Astrocyte (in vitro differentiated cells and primary cell): Measurements from ENCODE around the gene PSME1.

Experiments used
- EZH2 ChIP-seq: IDR thresholded peaks from 2 replicates; pipeline ENCODE4 v1.6.1; 2012; ENCODE audit warnings: mild to moderate bottlenecking, low read length, inconsistent platforms; ENCODE audit not compliant: insufficient read depth
- TF ChIP-seq, protein P1 (sequence below): IDR thresholded peaks from 2 replicates; pipeline ENCODE4 v1.5.1; 2011; ENCODE audit warnings: low read depth, mild to moderate bottlenecking, inconsistent platforms, low read length, moderate library complexity; ENCODE audit not compliant: insufficient read depth

DNA sequence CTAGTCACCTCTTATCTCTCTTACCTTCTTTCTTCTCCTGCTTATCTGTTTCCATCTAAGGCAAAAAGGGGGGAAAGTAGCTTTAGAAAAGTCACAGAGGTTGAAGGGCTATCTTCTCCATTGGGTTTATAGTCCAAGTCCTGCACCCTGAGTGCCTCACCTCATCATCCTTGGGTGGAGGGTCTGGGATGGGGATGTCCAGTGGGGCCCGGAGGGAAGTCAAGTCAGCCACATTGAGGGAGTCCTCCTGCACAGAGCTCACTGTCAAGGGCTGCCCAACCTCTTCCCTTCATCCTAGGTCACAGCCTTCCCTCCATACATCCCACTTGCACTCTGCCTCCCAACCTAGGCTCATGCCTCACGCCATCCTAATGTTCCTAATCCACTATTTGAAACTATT is 9.2 kb downstream of the PSME1 start:
- TF ChIP-seq, protein P1, sequence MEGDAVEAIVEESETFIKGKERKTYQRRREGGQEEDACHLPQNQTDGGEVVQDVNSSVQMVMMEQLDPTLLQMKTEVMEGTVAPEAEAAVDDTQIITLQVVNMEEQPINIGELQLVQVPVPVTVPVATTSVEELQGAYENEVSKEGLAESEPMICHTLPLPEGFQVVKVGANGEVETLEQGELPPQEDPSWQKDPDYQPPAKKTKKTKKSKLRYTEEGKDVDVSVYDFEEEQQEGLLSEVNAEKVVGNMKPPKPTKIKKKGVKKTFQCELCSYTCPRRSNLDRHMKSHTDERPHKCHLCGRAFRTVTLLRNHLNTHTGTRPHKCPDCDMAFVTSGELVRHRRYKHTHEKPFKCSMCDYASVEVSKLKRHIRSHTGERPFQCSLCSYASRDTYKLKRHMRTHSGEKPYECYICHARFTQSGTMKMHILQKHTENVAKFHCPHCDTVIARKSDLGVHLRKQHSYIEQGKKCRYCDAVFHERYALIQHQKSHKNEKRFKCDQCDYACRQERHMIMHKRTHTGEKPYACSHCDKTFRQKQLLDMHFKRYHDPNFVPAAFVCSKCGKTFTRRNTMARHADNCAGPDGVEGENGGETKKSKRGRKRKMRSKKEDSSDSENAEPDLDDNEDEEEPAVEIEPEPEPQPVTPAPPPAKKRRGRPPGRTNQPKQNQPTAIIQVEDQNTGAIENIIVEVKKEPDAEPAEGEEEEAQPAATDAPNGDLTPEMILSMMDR: no peak
- no peak for TF ChIP-seq EZH2
